A673 (cell line): Measurements from ENCODE around the gene FRK.

Source experiments
- EZH2 ChIP-seq: fragments of 200-600 bp; sonication (generic); IDR thresholded peaks from 2 replicates; pipeline ENCODE4 v1.6.1; 2017; ENCODE audit warnings: borderline replicate concordance, low read depth, mild to moderate bottlenecking, mixed read lengths, antibody characterized with exemption, low read length; ENCODE audit not compliant: poor library complexity, severe bottlenecking
- TF ChIP-seq, protein P1 (sequence below): fragments of 300-800, 200-600 bp; sonication (generic); conservative IDR thresholded peaks from 2 replicates; pipeline ENCODE4 v1.5.1; 2017; ENCODE audit warnings: low read depth, mild to moderate bottlenecking, antibody characterized with exemption, low read length, moderate library complexity, mixed read lengths

DNA sequence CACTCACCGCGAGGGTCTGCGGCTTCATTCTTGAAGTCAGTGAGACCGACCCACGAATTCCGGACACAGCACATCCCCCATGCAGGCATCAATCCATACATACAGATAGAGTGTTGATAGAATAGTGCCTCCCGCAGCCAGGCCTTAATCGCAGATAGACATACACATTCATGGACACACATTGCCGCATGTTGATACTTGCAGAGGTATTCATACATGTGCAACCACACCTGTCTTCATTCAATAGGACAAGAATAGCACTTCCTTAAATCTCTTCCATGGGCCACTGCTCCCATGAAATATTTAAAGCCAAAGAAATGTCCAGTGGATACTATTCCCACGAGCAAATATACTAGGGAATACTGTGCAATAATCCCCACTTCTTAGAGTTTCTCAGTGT lies 170.5 kb downstream of the FRK start:
- TF ChIP-seq, protein P1, sequence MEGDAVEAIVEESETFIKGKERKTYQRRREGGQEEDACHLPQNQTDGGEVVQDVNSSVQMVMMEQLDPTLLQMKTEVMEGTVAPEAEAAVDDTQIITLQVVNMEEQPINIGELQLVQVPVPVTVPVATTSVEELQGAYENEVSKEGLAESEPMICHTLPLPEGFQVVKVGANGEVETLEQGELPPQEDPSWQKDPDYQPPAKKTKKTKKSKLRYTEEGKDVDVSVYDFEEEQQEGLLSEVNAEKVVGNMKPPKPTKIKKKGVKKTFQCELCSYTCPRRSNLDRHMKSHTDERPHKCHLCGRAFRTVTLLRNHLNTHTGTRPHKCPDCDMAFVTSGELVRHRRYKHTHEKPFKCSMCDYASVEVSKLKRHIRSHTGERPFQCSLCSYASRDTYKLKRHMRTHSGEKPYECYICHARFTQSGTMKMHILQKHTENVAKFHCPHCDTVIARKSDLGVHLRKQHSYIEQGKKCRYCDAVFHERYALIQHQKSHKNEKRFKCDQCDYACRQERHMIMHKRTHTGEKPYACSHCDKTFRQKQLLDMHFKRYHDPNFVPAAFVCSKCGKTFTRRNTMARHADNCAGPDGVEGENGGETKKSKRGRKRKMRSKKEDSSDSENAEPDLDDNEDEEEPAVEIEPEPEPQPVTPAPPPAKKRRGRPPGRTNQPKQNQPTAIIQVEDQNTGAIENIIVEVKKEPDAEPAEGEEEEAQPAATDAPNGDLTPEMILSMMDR: no peak
- no peak for TF ChIP-seq EZH2
